HG03469 (cell line): ENCODE results near the gene MRC2.
"Not testable (repeated sequence)": the region's sequence is repeated elsewhere in the genome, so short reads cannot be mapped to it uniquely, and the experiment has no call there.

Experiments used
- ATAC-seq: cut with Tn5 transposase; IDR thresholded peaks from one replicate; pipeline ENCODE4 v1.9.1; 2021; ENCODE audit warnings: mild to moderate bottlenecking, moderate library complexity, moderate number of reproducible peaks; ENCODE audit not compliant: unreplicated experiment

Gene MRC2

GRCh38 chr17:62611728-62612127 lies 15.7 kb upstream of the MRC2 start:
- ATAC-seq: no peak

- ATAC-seq: not testable (repeated sequence)
Observed at GRCh38 chr17:62612289-62612688, 15.2 kb upstream of the MRC2 start.

GRCh38 chr17:62613095-62613494 lies 14.4 kb upstream of the MRC2 start:
- not testable (repeated sequence) for ATAC-seq

- ATAC-seq: no peak
Observed at GRCh38 chr17:62614142-62614541, 13.3 kb upstream of the MRC2 start.

- no peak for ATAC-seq
Observed at GRCh38 chr17:62615503-62615902, 12.0 kb upstream of the MRC2 start.

- ATAC-seq: no peak
Observed at GRCh38 chr17:62616993-62617893, 10.2 kb upstream of the MRC2 start.

- ATAC-seq: no peak
Observed at GRCh38 chr17:62617894-62618472, 9.5 kb upstream of the MRC2 start.

- no peak for ATAC-seq
Observed at GRCh38 chr17:62618647-62619416, 8.6 kb upstream of the MRC2 start.

- no peak for ATAC-seq
Observed at GRCh38 chr17:62619417-62620155, 7.9 kb upstream of the MRC2 start.

- ATAC-seq: no peak
Observed at GRCh38 chr17:62621223-62621622, 6.2 kb upstream of the MRC2 start.

- ATAC-seq: no peak
Observed at GRCh38 chr17:62625184-62625869, 2.1 kb upstream of the MRC2 start.

GRCh38 chr17:62625870-62626200 lies 1.6 kb upstream of the MRC2 start:
- ATAC-seq: no peak

GRCh38 chr17:62626719-62627218 lies 701 bp upstream of the MRC2 start:
- ATAC-seq: no peak

GRCh38 chr17:62627904-62628633 lies 599 bp downstream of the MRC2 start:
- no peak for ATAC-seq

- no peak for ATAC-seq
Observed at GRCh38 chr17:62628831-62629555, 1.5 kb downstream of the MRC2 start.

- ATAC-seq: no peak
Observed at GRCh38 chr17:62629556-62630364, 2.3 kb downstream of the MRC2 start.

GRCh38 chr17:62630365-62631085 lies 3.1 kb downstream of the MRC2 start:
- ATAC-seq: no peak
